Adrenal gland (tissue), 5 donors: ENCODE data around the gene ALDH1L1.

Experiments
- CTCF ChIP-seq, 6 experiments: fragments of 450-650 bp in 4 of 6; fragments of 200-600 bp in 2 of 6; sonication (generic) in 1 of 6; IDR thresholded peaks; 1 replicate in 5 of 6; 2 replicates in 1 of 6; pipeline versions ENCODE4 v1.5.1 to v1.8.0; 2016 to 2021; ENCODE audit warnings: antibody characterized with exemption in 6 of 6, mild to moderate bottlenecking in 2 of 6, moderate library complexity in 1 of 6
- POLR2A ChIP-seq, 2 donors: fragments of 450-650 bp; IDR thresholded peaks; one replicate each; pipeline ENCODE4 v1.6.1; 2017; ENCODE audit warnings: antibody characterized with exemption in 2 of 2, mild to moderate bottlenecking in 2 of 2, moderate library complexity in 1 of 2
- donor health status: DM: no; HTN: no; CAD: no.

- no peak for TF ChIP-seq CTCF (IDR thresholded peaks at IDR 0.05)
- TF ChIP-seq POLR2A (IDR thresholded peaks at IDR 0.05): no peak
Observed at GRCh38 chr3:126128504-126129397, 51.6 kb downstream of the ALDH1L1 start.
